GM23248 (cell line): ENCODE results near the gene MICU1.

ENCODE experiments used
- EZH2 ChIP-seq: fragments of 200-600 bp; sonication (generic); IDR thresholded peaks from 2 replicates; pipeline ENCODE4 v1.6.1; 2018; ENCODE audit warnings: antibody characterized with exemption, mild to moderate bottlenecking; ENCODE audit not compliant: insufficient read depth, poor library complexity, severe bottlenecking
- EZH2phosphoT487 ChIP-seq: fragments of 200-600 bp; sonication (generic); IDR thresholded peaks from 2 replicates; pipeline ENCODE4 v1.6.1; 2018; ENCODE audit warnings: antibody characterized with exemption, moderate library complexity, mild to moderate bottlenecking, low read depth; ENCODE audit not compliant: insufficient read depth

- TF ChIP-seq EZH2 (no peak), EZH2phosphoT487 (no peak)
Measured at GRCh38 chr10:72322030-72322279, 303.9 kb downstream of the MICU1 start.
